ENCODE data around the gene RAI14. TPM values are rescaled to one million over a fixed set of nuclear protein-coding genes. Genes with fewer than 3 reads are reported as not detected.

The RAI14 gene
- total and polyA plus RNA-seq, 7 experiments from 2014 or later = 0.32 to 0.98 (median 0.89) TPM; not detected in 4

DNA sequence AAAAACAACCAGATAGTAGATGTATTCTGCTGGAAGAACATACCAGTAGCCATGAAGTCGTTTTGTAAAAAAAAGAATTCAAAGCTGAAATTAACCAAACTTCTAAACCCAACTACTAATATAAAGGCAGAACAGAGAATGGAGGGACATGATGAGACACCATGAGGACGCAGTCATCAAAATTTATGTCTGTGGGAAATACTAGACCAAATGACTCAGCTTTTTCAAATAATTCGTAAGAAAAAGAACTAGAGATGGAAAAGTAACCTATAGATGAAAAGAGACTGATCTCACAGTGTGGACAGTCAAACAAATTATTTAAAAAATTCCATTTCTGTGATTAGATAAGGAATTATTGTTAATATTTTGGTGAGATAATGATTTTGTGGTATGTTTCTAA is 193.1 kb downstream of the RAI14 start:
- Histone ChIP-seq H3K27me3 (ENCODE audit: control insufficient read depth in 2 of 2, insufficient read depth in 2 of 2, low read length in 2 of 2) (no peaks in the 10 kb centered on the region), H3K4me3 (ENCODE audit: low read length) (no peak overlapping the region), H3K4me1 (ENCODE audit: control insufficient read depth in 2 of 2, insufficient read depth in 2 of 2, low read length in 2 of 2) (no peaks in the 10 kb centered on the region), H3K27ac (ENCODE audit: low read depth, low read length) (no peak overlapping the region), H3K9me3 (ENCODE audit: control insufficient read depth in 2 of 3, low read length in 3 of 3) (no peaks in the 10 kb centered on the region), H3K36me3 (ENCODE audit: control insufficient read depth in 2 of 3, insufficient read depth in 3 of 3, low read length in 3 of 3) (no peaks in the 10 kb centered on the region)
- no peak for ATAC-seq
- H3K4me1 Mint-ChIP-seq = peaks cover 0 to 3% (median 0%) of the 10 kb centered on the region in 7 donors
- intact Hi-C loops (cut with micrococcal nuclease) = no loop called here
- peaks cover 0 to 10% (median 8%) of the 10 kb centered on the region in 5 donors for H3K36me3 Mint-ChIP-seq
- H3K4me3 Mint-ChIP-seq = no peak overlapping the region
- H3K27me3 Mint-ChIP-seq = peaks cover 3 to 11% (median 5%) of the 10 kb centered on the region in 5 donors
- H3K9me3 Mint-ChIP-seq = peaks cover 0 to 5% (median 0%) of the 10 kb centered on the region in 11 donors
- ChIA-PET CTCF (no interaction called here), POLR2A (interaction anchor here (0.9 kb wide), 1 partner anchor 9 kb away, joined by 3 read pairs; no protein-coding TSS in a partner anchor)
- no peak for DNase-seq
- no peak overlapping the region for H3K27ac Mint-ChIP-seq

DNA sequence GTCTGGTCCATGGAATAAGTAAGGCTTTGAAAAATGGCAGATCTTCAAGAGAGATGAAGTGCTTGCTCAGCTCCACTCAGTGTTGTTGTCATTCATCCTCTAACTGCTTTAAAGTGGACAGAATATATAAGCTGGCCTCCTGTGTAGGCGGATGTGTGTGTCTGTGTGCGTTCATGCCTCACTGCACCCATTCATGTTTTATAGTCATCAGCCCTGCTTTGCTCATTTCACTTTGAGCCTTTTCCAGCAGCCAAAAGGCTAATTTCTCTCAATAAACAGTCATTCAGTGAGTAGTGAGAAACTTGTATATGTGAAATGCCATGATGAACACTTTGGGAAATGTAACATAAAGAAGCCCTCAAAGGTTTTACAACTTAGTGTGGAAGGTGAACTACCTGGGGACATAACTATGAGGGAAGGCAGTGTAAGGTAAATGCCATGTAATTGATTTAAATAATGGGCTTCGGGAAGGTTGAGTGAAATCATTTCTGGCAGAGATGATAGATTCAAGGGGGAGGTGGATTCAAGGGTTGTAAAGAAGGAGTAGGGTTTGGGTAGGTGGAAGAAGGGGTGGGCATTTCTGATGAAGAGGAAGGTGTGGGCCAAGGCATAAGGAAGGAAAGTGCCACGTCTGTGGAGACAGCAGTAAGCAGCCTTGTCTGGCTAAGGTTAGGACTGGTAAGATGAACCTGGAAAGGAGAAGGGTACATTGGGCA is 198.5 kb downstream of the RAI14 start:
- Mint-ChIP-seq H3K27ac (no peak overlapping the region), H3K4me1 (no peaks in the 10 kb centered on the region), H3K36me3 (peaks cover 0 to 6% (median 5%) of the 10 kb centered on the region in 5 donors), H3K4me3 (no peak overlapping the region), H3K27me3 (peaks cover 0 to 5% (median 0%) of the 10 kb centered on the region in 5 donors), H3K9me3 (peaks cover 0 to 5% (median 0%) of the 10 kb centered on the region in 11 donors)
- Histone ChIP-seq H3K36me3 (ENCODE audit: control insufficient read depth in 2 of 3, insufficient read depth in 3 of 3, low read length in 3 of 3) (no peaks in the 10 kb centered on the region), H3K27me3 (ENCODE audit: control insufficient read depth in 2 of 2, insufficient read depth in 2 of 2, low read length in 2 of 2) (no peaks in the 10 kb centered on the region), H3K27ac (ENCODE audit: low read depth, low read length) (no peak overlapping the region), H3K9me3 (ENCODE audit: control insufficient read depth in 2 of 3, low read length in 3 of 3) (no peaks in the 10 kb centered on the region), H3K4me1 (ENCODE audit: control insufficient read depth in 2 of 2, insufficient read depth in 2 of 2, low read length in 2 of 2) (no peaks in the 10 kb centered on the region), H3K4me3 (ENCODE audit: low read length) (no peak overlapping the region)
- no peak for DNase-seq
- ATAC-seq = no peak
- ChIA-PET CTCF (no interaction called here), POLR2A (no interaction called here)
- intact Hi-C loops (cut with micrococcal nuclease) = no loop called here

DNA sequence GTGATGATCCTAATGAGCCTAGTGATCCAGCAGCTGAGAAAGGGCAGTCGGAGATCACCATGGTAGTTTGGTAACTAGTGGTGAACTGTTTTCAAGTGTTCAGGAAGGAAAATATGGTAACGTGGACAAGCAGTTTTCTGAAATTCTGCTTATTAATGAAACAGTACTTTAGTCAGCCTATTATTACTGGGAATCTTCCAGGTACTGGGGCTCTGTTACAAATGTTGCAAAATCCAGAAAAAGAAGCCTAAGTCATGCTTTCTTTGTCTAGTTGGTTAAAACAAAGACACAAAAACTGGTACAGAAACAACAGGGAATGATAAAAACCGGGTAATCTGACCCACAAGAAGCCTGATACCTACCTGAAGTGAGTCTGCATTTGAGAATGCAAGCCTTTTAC is 201.0 kb downstream of the RAI14 start:
- no peaks in the 10 kb centered on the region for H3K9me3 ChIP-seq (ENCODE audit: control insufficient read depth in 2 of 3, low read length in 3 of 3)
- Mint-ChIP-seq H3K36me3 (peaks cover 0 to 5% (median 4%) of the 10 kb centered on the region in 5 donors), H3K9me3 (peaks cover 0 to 4% (median 0%) of the 10 kb centered on the region in 11 donors), H3K27me3 (peaks cover 0 to 3% (median 0%) of the 10 kb centered on the region in 5 donors), H3K27ac (no peak overlapping the region), H3K4me3 (no peak overlapping the region), H3K4me1 (no peaks in the 10 kb centered on the region)
- intact Hi-C loops (cut with micrococcal nuclease) = no loop called here
- H3K27me3 ChIP-seq (ENCODE audit: control insufficient read depth in 2 of 2, insufficient read depth in 2 of 2, low read length in 2 of 2) = no peaks in the 10 kb centered on the region
- no peak overlapping the region for H3K27ac ChIP-seq (ENCODE audit: low read depth, low read length)
- DNase-seq (no peak), ATAC-seq (no peak)
- ChIA-PET CTCF (no interaction called here), POLR2A (no interaction called here)
- H3K4me3 ChIP-seq (ENCODE audit: low read length) = no peak overlapping the region
- H3K36me3 ChIP-seq (ENCODE audit: control insufficient read depth in 2 of 3, insufficient read depth in 3 of 3, low read length in 3 of 3) = no peaks in the 10 kb centered on the region
- H3K4me1 ChIP-seq (ENCODE audit: control insufficient read depth in 2 of 2, insufficient read depth in 2 of 2, low read length in 2 of 2) = no peaks in the 10 kb centered on the region

DNA sequence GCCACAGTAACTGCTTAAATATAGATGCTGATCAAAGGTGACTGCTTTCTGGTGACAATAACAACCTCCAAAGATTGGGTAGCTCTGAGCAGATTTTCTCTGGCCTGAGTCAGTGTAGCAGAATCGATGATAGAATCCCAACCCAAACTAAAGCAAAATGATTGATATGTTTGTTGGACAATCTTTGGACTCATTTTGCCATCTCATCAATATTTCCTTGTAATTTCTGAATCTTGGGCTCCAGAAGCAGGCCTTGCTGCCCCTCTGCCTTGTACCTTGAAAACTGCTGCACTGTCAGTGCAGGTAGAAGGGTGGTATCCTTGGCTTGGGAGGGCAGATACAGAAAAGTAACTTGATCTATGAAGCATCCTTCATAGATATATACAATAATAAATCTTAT is 201.8 kb downstream of the RAI14 start:
- H3K36me3 Mint-ChIP-seq = no peaks in the 10 kb centered on the region
- no peaks in the 10 kb centered on the region for H3K27me3 ChIP-seq (ENCODE audit: control insufficient read depth in 2 of 2, insufficient read depth in 2 of 2, low read length in 2 of 2)
- H3K4me1 ChIP-seq (ENCODE audit: control insufficient read depth in 2 of 2, insufficient read depth in 2 of 2, low read length in 2 of 2) = no peaks in the 10 kb centered on the region
- H3K27ac ChIP-seq (ENCODE audit: low read depth, low read length) = no peak overlapping the region
- H3K36me3 ChIP-seq (ENCODE audit: control insufficient read depth in 2 of 3, insufficient read depth in 3 of 3, low read length in 3 of 3) = no peaks in the 10 kb centered on the region
- POLR2A ChIA-PET = interaction anchor here (0.6 kb wide), 1 partner anchor 1294 kb away, joined by 3 read pairs; the partner anchor contains the start of genes LMBRD2 and SKP2
- H3K4me3 Mint-ChIP-seq = no peak overlapping the region
- ATAC-seq (no peak), DNase-seq (no peak)
- intact Hi-C loops (cut with micrococcal nuclease) = no loop called here
- no peak overlapping the region for H3K27ac Mint-ChIP-seq
- no peaks in the 10 kb centered on the region for H3K4me1 Mint-ChIP-seq
- H3K9me3 Mint-ChIP-seq = no peaks in the 10 kb centered on the region
- peaks cover 0 to 3% (median 0%) of the 10 kb centered on the region in 5 donors for H3K27me3 Mint-ChIP-seq
- H3K4me3 ChIP-seq (ENCODE audit: low read length) = no peak overlapping the region
- CTCF ChIA-PET = no interaction called here
- H3K9me3 ChIP-seq (ENCODE audit: control insufficient read depth in 2 of 3, low read length in 3 of 3) = no peaks in the 10 kb centered on the region

DNA sequence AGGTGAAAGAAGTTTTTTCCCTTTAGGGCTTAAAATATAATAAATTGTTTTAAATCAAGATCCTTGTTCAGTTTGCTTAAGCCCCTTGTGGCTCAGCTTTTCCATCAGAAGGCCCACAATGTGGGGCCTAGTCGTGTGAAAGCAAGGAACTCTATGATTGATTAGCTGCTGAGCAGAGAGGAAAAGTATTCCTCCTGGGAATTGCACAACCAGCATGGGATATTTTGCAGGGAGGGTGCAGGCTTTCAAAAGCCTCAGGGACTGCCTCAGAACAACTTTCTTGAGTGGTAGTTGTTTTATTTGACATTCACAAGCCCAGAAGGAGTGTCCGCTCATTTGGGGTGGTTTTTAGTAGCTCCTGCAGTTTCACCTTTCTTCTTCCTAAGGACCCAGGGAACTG is 202.7 kb downstream of the RAI14 start:
- H3K4me1 ChIP-seq (ENCODE audit: control insufficient read depth in 2 of 2, insufficient read depth in 2 of 2, low read length in 2 of 2) = no peaks in the 10 kb centered on the region
- ChIA-PET CTCF (no interaction called here), POLR2A (no interaction called here)
- no peaks in the 10 kb centered on the region for H3K9me3 Mint-ChIP-seq
- DNase-seq (no peak), ATAC-seq (no peak)
- intact Hi-C loops (cut with micrococcal nuclease) = no loop called here
- no peaks in the 10 kb centered on the region for H3K27me3 Mint-ChIP-seq
- H3K36me3 ChIP-seq (ENCODE audit: control insufficient read depth in 2 of 3, insufficient read depth in 3 of 3, low read length in 3 of 3) = no peaks in the 10 kb centered on the region
- H3K4me3 ChIP-seq (ENCODE audit: low read length) = no peak overlapping the region
- H3K4me1 Mint-ChIP-seq = no peaks in the 10 kb centered on the region
- H3K36me3 Mint-ChIP-seq = no peaks in the 10 kb centered on the region
- H3K27ac ChIP-seq (ENCODE audit: low read depth, low read length) = no peak overlapping the region
- no peaks in the 10 kb centered on the region for H3K9me3 ChIP-seq (ENCODE audit: control insufficient read depth in 2 of 3, low read length in 3 of 3)
- no peak overlapping the region for H3K4me3 Mint-ChIP-seq
- H3K27me3 ChIP-seq (ENCODE audit: control insufficient read depth in 2 of 2, insufficient read depth in 2 of 2, low read length in 2 of 2) = no peaks in the 10 kb centered on the region
- no peak overlapping the region for H3K27ac Mint-ChIP-seq

DNA sequence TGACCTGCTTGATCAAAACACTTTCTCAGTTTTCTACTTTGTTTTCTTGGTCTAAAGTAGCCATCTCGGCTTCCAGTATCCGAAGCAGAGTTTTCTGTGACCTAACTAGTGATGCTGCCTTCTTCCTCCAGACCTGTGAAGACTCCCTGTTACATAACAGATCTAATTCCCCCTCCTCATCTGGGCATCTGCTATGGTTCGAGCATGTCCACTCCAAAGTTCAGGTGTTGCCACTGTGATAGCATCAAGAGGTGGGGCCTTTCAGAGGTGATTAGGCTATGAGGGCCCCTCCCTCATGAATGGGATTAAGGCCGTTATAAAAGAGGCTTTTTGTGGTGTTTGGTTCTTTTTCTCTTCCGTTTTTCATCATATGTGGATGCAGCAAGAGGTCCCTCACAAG is 203.1 kb downstream of the RAI14 start:
- no peak overlapping the region for H3K27ac Mint-ChIP-seq
- CTCF ChIA-PET = interaction anchor here (0.7 kb wide), 1 partner anchor 1220 kb away, joined by 3 read pairs; no protein-coding TSS in a partner anchor
- no peaks in the 10 kb centered on the region for H3K9me3 ChIP-seq (ENCODE audit: control insufficient read depth in 2 of 3, low read length in 3 of 3)
- no peaks in the 10 kb centered on the region for H3K4me1 ChIP-seq (ENCODE audit: control insufficient read depth in 2 of 2, insufficient read depth in 2 of 2, low read length in 2 of 2)
- H3K4me3 ChIP-seq (ENCODE audit: low read length) = no peak overlapping the region
- no peak overlapping the region for H3K4me3 Mint-ChIP-seq
- H3K27me3 ChIP-seq (ENCODE audit: control insufficient read depth in 2 of 2, insufficient read depth in 2 of 2, low read length in 2 of 2) = no peaks in the 10 kb centered on the region
- POLR2A ChIA-PET = no interaction called here
- H3K36me3 Mint-ChIP-seq = no peaks in the 10 kb centered on the region
- DNase-seq (no peak), ATAC-seq (no peak)
- no peaks in the 10 kb centered on the region for H3K36me3 ChIP-seq (ENCODE audit: control insufficient read depth in 2 of 3, insufficient read depth in 3 of 3, low read length in 3 of 3)
- no peaks in the 10 kb centered on the region for H3K4me1 Mint-ChIP-seq
- H3K27me3 Mint-ChIP-seq = no peaks in the 10 kb centered on the region
- H3K27ac ChIP-seq (ENCODE audit: low read depth, low read length) = no peak overlapping the region
- no peaks in the 10 kb centered on the region for H3K9me3 Mint-ChIP-seq
- intact Hi-C loops (cut with micrococcal nuclease) = no loop called here

DNA sequence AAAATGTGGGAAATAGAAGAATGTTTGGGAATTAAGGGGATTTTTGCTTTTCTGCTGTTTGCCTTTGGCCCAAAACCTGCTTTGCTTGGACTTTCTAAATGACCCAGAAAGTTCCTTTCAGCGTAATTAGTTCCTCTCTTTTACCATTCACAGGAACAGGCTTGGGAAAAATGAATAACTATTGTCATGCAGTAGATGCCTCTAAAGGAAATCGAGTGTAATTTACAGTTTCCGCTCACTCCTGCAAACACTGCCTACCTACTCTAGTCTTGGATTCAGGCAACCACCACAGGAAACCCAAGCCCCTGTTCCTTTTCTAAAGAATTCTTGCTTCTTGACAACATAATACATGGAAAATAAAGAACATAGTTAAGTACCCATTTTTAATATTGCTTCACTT is 207.8 kb downstream of the RAI14 start:
- ATAC-seq (no peak), DNase-seq (no peak)
- no peak overlapping the region for H3K27ac ChIP-seq (ENCODE audit: low read depth, low read length)
- H3K4me3 ChIP-seq (ENCODE audit: low read length) = no peak overlapping the region
- no peaks in the 10 kb centered on the region for H3K4me1 ChIP-seq (ENCODE audit: control insufficient read depth in 2 of 2, insufficient read depth in 2 of 2, low read length in 2 of 2)
- CTCF ChIA-PET = no interaction called here
- H3K36me3 ChIP-seq (ENCODE audit: control insufficient read depth in 2 of 3, insufficient read depth in 3 of 3, low read length in 3 of 3) = no peaks in the 10 kb centered on the region
- no peaks in the 10 kb centered on the region for H3K4me1 Mint-ChIP-seq
- no peaks in the 10 kb centered on the region for H3K9me3 ChIP-seq (ENCODE audit: control insufficient read depth in 2 of 3, low read length in 3 of 3)
- peaks cover 0 to 5% (median 0%) of the 10 kb centered on the region in 5 donors for H3K27me3 Mint-ChIP-seq
- intact Hi-C loops (cut with micrococcal nuclease) = no loop called here
- H3K27me3 ChIP-seq (ENCODE audit: control insufficient read depth in 2 of 2, insufficient read depth in 2 of 2, low read length in 2 of 2) = no peaks in the 10 kb centered on the region
- H3K9me3 Mint-ChIP-seq = peaks cover 0 to 2% (median 0%) of the 10 kb centered on the region in 11 donors
- POLR2A ChIA-PET = no interaction called here
- peaks cover 0 to 5% (median 0%) of the 10 kb centered on the region in 5 donors for H3K36me3 Mint-ChIP-seq
- H3K4me3 Mint-ChIP-seq = no peak overlapping the region
- H3K27ac Mint-ChIP-seq = no peak overlapping the region
